H9 (cell line): ENCODE measurements around the gene KIF26A. TPM values are rescaled to one million over a fixed set of nuclear protein-coding genes. Genes with fewer than 3 reads are reported as not detected.

Experiments
- DNase-seq: peaks from one replicate; pipeline ENCODE4 v3.0.0-alpha.2; 2017
- H2AFZ ChIP-seq: one replicate; pipeline ENCODE4 v1.6.1; 2013; ENCODE audit warnings: mild to moderate bottlenecking, low read length, control low read depth, moderate library complexity
- H2AK5ac ChIP-seq: 2 replicates; pipeline ENCODE4 v1.6.1; 2013; ENCODE audit warnings: low read length, control low read depth, mixed read lengths; ENCODE audit not compliant: insufficient read length
- H2BK120ac ChIP-seq: one replicate; pipeline ENCODE4 v1.6.1; 2013; ENCODE audit warnings: low read depth, mild to moderate bottlenecking, low read length, control low read depth, inconsistent platforms; ENCODE audit not compliant: poor library complexity, severe bottlenecking
- H2BK12ac ChIP-seq: 2 replicates; pipeline ENCODE4 v1.6.1; 2013; ENCODE audit warnings: low read length, control low read depth, mixed read lengths, low read depth; ENCODE audit not compliant: insufficient read length
- H2BK15ac ChIP-seq: 2 replicates; pipeline ENCODE4 v1.6.1; 2013; ENCODE audit warnings: low read depth, low read length, control low read depth
- H2BK20ac ChIP-seq: one replicate; pipeline ENCODE4 v1.6.1; 2013; ENCODE audit warnings: low read depth, mild to moderate bottlenecking, low read length, control low read depth, inconsistent platforms; ENCODE audit not compliant: poor library complexity, severe bottlenecking
- H2BK5ac ChIP-seq: 2 replicates; pipeline ENCODE4 v1.6.1; 2013; ENCODE audit warnings: low read length, control low read depth, mixed read lengths; ENCODE audit not compliant: insufficient read length
- H3K14ac ChIP-seq: 2 replicates; pipeline ENCODE4 v1.6.1; 2013; ENCODE audit warnings: low read length, control low read depth; ENCODE audit not compliant: insufficient read depth
- H3K18ac ChIP-seq: 2 replicates; pipeline ENCODE4 v1.6.1; 2013; ENCODE audit warnings: low read depth, mild to moderate bottlenecking, mixed read lengths, low read length, control low read depth; ENCODE audit not compliant: insufficient read length
- H3K23ac ChIP-seq: 2 replicates; pipeline ENCODE4 v1.6.1; 2013; ENCODE audit warnings: low read length, control low read depth, mixed read lengths, low read depth; ENCODE audit not compliant: insufficient read length
- H3K23me2 ChIP-seq: 2 replicates; pipeline ENCODE4 v1.6.1; 2013; ENCODE audit warnings: low read depth, mild to moderate bottlenecking, mixed read lengths, low read length, control low read depth; ENCODE audit not compliant: insufficient read length, poor library complexity, severe bottlenecking
- H3K27ac ChIP-seq: 2 replicates; pipeline ENCODE4 v1.5.1; 2013; ENCODE audit warnings: low read length, control low read depth, mixed read lengths, low read depth; ENCODE audit not compliant: insufficient read length
- H3K27me3 ChIP-seq: 2 replicates; pipeline ENCODE4 v1.6.1; 2013; ENCODE audit warnings: low read length, control low read depth, inconsistent platforms; ENCODE audit not compliant: insufficient read depth
- H3K4ac ChIP-seq: 2 replicates; pipeline ENCODE4 v1.6.1; 2013; ENCODE audit warnings: low read depth, mild to moderate bottlenecking, control low read depth, inconsistent platforms, low read length, moderate library complexity
- H3K4me1 ChIP-seq: 2 replicates; pipeline ENCODE4 v1.6.1; 2013; ENCODE audit warnings: low read length, control low read depth, inconsistent platforms; ENCODE audit not compliant: insufficient read depth
- H3K4me2 ChIP-seq: 2 replicates; pipeline ENCODE4 v1.6.1; 2013; ENCODE audit warnings: low read length, control low read depth, mixed read lengths; ENCODE audit not compliant: insufficient read length, insufficient read depth
- H3K56ac ChIP-seq: 2 replicates; pipeline ENCODE4 v1.6.1; 2013; ENCODE audit warnings: low read depth, mild to moderate bottlenecking, mixed read lengths, low read length, control low read depth; ENCODE audit not compliant: insufficient read length
- H3K79me1 ChIP-seq: 2 replicates; pipeline ENCODE4 v1.6.1; 2013; ENCODE audit warnings: low read depth, mild to moderate bottlenecking, moderate library complexity, low read length, control low read depth, inconsistent platforms; ENCODE audit not compliant: insufficient read depth, poor library complexity, severe bottlenecking
- H3K79me2 ChIP-seq: 2 replicates; pipeline ENCODE4 v1.6.1; 2013; ENCODE audit warnings: low read length, control low read depth, inconsistent platforms; ENCODE audit not compliant: insufficient read depth
- H3K9ac ChIP-seq: 2 replicates; pipeline ENCODE4 v1.6.1; 2013; ENCODE audit warnings: low read length, control low read depth, mixed read lengths; ENCODE audit not compliant: insufficient read length; ENCODE audit errors: extremely low read depth
- H3K9me3 ChIP-seq: one replicate; pipeline ENCODE4 v1.6.1; 2013; ENCODE audit warnings: low read depth, low read length, inconsistent platforms; ENCODE audit not compliant: control insufficient read depth
- H3T11ph ChIP-seq: one replicate; pipeline ENCODE4 v1.6.1; 2013; ENCODE audit warnings: mild to moderate bottlenecking, low read length, control low read depth, inconsistent platforms
- H4K20me1 ChIP-seq: one replicate; pipeline ENCODE4 v1.6.1; 2013; ENCODE audit not compliant: control insufficient read depth, insufficient read length, insufficient read depth
- H4K5ac ChIP-seq: 2 replicates; pipeline ENCODE4 v1.6.1; 2013; ENCODE audit warnings: low read depth, mild to moderate bottlenecking, mixed read lengths, low read length, control low read depth; ENCODE audit not compliant: insufficient read length
- H4K8ac ChIP-seq: replicated peaks from 2 replicates; pipeline ENCODE4 v1.6.1; 2013; ENCODE audit warnings: low read length, control low read depth, mixed read lengths, low read depth; ENCODE audit not compliant: insufficient read length
- H4K91ac ChIP-seq: 2 replicates; pipeline ENCODE4 v1.6.1; 2013; ENCODE audit warnings: low read depth, mild to moderate bottlenecking, moderate library complexity, mixed read lengths, low read length, control low read depth; ENCODE audit not compliant: insufficient read length
- H3K27ac Mint-ChIP-seq, 3 experiments: 2 replicates in 2 of 3; 3 replicates in 1 of 3; pipeline ENCODE4 v1.8.0; 2020 to 2021; ENCODE audit warnings: mixed read lengths in 3 of 3, mild to moderate bottlenecking in 1 of 3, moderate library complexity in 1 of 3
- H3K27me3 Mint-ChIP-seq: 2 replicates; pipeline ENCODE4 v1.8.0; 2021; ENCODE audit warnings: low read depth, mild to moderate bottlenecking, moderate library complexity, mixed read lengths
- H3K36me3 Mint-ChIP-seq, 3 experiments: 2 replicates in 2 of 3; 3 replicates in 1 of 3; pipeline ENCODE4 v1.8.0; 2020 to 2021; ENCODE audit warnings: low read depth in 3 of 3, mixed read lengths in 3 of 3; ENCODE audit not compliant: insufficient read depth in 1 of 3
- H3K4me1 Mint-ChIP-seq, 2 experiments: 2 replicates each; pipeline ENCODE4 v1.8.0; 2020; ENCODE audit warnings: mixed read lengths in 2 of 2
- H3K4me3 Mint-ChIP-seq, 2 experiments: 2 replicates in 1 of 2; 3 replicates in 1 of 2; pipeline ENCODE4 v1.8.0; 2020 to 2021; ENCODE audit warnings: mild to moderate bottlenecking in 2 of 2, mixed read lengths in 2 of 2, moderate library complexity in 1 of 2
- H3K9me3 Mint-ChIP-seq, 2 experiments: 2 replicates in 1 of 2; 3 replicates in 1 of 2; pipeline ENCODE4 v1.8.0; 2020; ENCODE audit warnings: mild to moderate bottlenecking in 2 of 2, mixed read lengths in 2 of 2, moderate library complexity in 1 of 2
- WGBS: extraction: QIAGEN DNeasy Blood & Tissue Kit; methylation state at CpG from one replicate; pipeline ENCODE4 v1.1.7; 2013; ENCODE audit warnings: missing lambda C conversion rate, low lambda C conversion rate, mixed read lengths; ENCODE audit not compliant: insufficient read length; ENCODE audit errors: extremely low coverage; 5-methylcytosine and 5-hydroxymethylcytosine counted together
- total RNA-seq: library from RNA; stranded (reverse); gene quantifications from 2 replicates; pipeline ENCODE4 v1.2.1, GENCODE V29; 2021
- TF ChIP-seq, protein P1 (sequence below): fragments of 200-600 bp; sonication (generic); conservative IDR thresholded peaks from 3 replicates; pipeline ENCODE4 v1.8.0; 2021; ENCODE audit warnings: antibody characterized with exemption, mild to moderate bottlenecking

The KIF26A gene
- total RNA-seq, 1 experiment from 2014 or later, result 44.2 TPM

- H3T11ph ChIP-seq, result no peak overlapping the region
- H2BK12ac ChIP-seq, result no peak overlapping the region
- Mint-ChIP-seq H3K27ac (no peak overlapping the region), H3K9me3 (no peaks in the 10 kb centered on the region; a peak in 3 of 5 replicates), H3K4me3 (no peak overlapping the region), H3K4me1 (peaks cover 14 to 38% of the 10 kb centered on the region in 2 experiments), H3K27me3 (peaks cover 2% of the 10 kb centered on the region; the same call in 1 of the 2 replicates), H3K36me3 (no peaks in the 10 kb centered on the region)
- no peak overlapping the region for H2AK5ac ChIP-seq
- no peak for DNase-seq
- H3K79me1 ChIP-seq, result no peaks in the 10 kb centered on the region
- H3K4me2 ChIP-seq, result no peak overlapping the region
- no peak overlapping the region; the same call in 1 of the 2 replicates for H3K14ac ChIP-seq
- no peak overlapping the region for H3K9ac ChIP-seq
- H2BK15ac ChIP-seq, result no peak overlapping the region
- H2BK20ac ChIP-seq, result no peak overlapping the region
- no peak overlapping the region for H4K91ac ChIP-seq
- no peak overlapping the region for H2BK5ac ChIP-seq
- no peak overlapping the region for H3K18ac ChIP-seq
- H3K27me3 ChIP-seq, result no peaks in the 10 kb centered on the region
- no peak overlapping the region for H3K4ac ChIP-seq
- no peak overlapping the region for H4K5ac ChIP-seq
- no peak overlapping the region for H2AFZ ChIP-seq
- H4K8ac ChIP-seq, result no peak overlapping the region
- no peak overlapping the region for H2BK120ac ChIP-seq
- no peaks in the 10 kb centered on the region for H3K9me3 ChIP-seq
- no peak overlapping the region for H3K56ac ChIP-seq
- no peak overlapping the region for H3K27ac ChIP-seq
- no peaks in the 10 kb centered on the region; the same call in 1 of the 2 replicates for H3K4me1 ChIP-seq
- TF ChIP-seq, protein P1, sequence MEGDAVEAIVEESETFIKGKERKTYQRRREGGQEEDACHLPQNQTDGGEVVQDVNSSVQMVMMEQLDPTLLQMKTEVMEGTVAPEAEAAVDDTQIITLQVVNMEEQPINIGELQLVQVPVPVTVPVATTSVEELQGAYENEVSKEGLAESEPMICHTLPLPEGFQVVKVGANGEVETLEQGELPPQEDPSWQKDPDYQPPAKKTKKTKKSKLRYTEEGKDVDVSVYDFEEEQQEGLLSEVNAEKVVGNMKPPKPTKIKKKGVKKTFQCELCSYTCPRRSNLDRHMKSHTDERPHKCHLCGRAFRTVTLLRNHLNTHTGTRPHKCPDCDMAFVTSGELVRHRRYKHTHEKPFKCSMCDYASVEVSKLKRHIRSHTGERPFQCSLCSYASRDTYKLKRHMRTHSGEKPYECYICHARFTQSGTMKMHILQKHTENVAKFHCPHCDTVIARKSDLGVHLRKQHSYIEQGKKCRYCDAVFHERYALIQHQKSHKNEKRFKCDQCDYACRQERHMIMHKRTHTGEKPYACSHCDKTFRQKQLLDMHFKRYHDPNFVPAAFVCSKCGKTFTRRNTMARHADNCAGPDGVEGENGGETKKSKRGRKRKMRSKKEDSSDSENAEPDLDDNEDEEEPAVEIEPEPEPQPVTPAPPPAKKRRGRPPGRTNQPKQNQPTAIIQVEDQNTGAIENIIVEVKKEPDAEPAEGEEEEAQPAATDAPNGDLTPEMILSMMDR, result no peak
- no peaks in the 10 kb centered on the region for H3K23me2 ChIP-seq
- no peak overlapping the region for H3K23ac ChIP-seq
- H3K79me2 ChIP-seq, result no peaks in the 10 kb centered on the region
- no peaks in the 10 kb centered on the region for H4K20me1 ChIP-seq
- no CpG with 5 or more reads among the region's 22 CpGs for WGBS
Observed at GRCh38 chr14:104219731-104220214, 81.4 kb downstream of the KIF26A start.
